Activated CD4-positive, alpha-beta T cell treated with anti-CD3 and anti-CD28 coated beads for 36 hours (primary cell): ENCODE data around the gene POLA2. TPM values are rescaled to one million over a fixed set of nuclear protein-coding genes. Genes with fewer than 3 reads are reported as not detected.
A peak's percentile ranks its signal among the peaks of the same experiment; 100 is the strongest.
"Not testable (repeated sequence)": the region's sequence is repeated elsewhere in the genome, so short reads cannot be mapped to it uniquely, and the experiment has no call there.

Experiments
- ATAC-seq: fragments of 200-7000 bp; cut with Tn5 transposase; one replicate; pipeline ENCODE4 v1.10.0; 2021; ENCODE audit warnings: mild to moderate bottlenecking, moderate library complexity
- CTCF ChIA-PET: fragments of 350-600 bp; sonication (Branson Sonifier 250); formaldehyde crosslinking; loops from one replicate; lab custom pipeline; 2021; ENCODE audit warnings: antibody characterized with exemption; lab: Charles Lee
- POLR2A ChIA-PET: fragments of 350-600 bp; sonication (Branson Sonifier 250); formaldehyde crosslinking; loops from one replicate; lab custom pipeline; 2021; ENCODE audit warnings: antibody characterized with exemption, inconsistent platforms; lab: Charles Lee
- DNase-seq: peaks from one replicate; pipeline ENCODE4 v3.0.0-alpha.2; 2020
- H3K27ac Mint-ChIP-seq: one replicate; pipeline ENCODE4 v1.8.0; 2021; ENCODE audit warnings: mixed read lengths
- H3K27me3 Mint-ChIP-seq: one replicate; pipeline ENCODE4 v1.8.0; 2021; ENCODE audit warnings: mixed read lengths
- H3K36me3 Mint-ChIP-seq: one replicate; pipeline ENCODE4 v1.8.0; 2021; ENCODE audit warnings: low read depth, mixed read lengths
- H3K4me1 Mint-ChIP-seq: one replicate; pipeline ENCODE4 v1.8.0; 2021; ENCODE audit warnings: mixed read lengths
- H3K4me3 Mint-ChIP-seq: one replicate; pipeline ENCODE4 v1.8.0; 2021; ENCODE audit warnings: mild to moderate bottlenecking, moderate library complexity, mixed read lengths
- H3K9me3 Mint-ChIP-seq: one replicate; pipeline ENCODE4 v1.8.0; 2021; ENCODE audit warnings: low read depth, mixed read lengths
- intact Hi-C, 2 experiments: fragments of 100-400 bp; cut with DNase I in 1 of 2; cut with micrococcal nuclease in 1 of 2; formaldehyde crosslinking; loops; one replicate each; pipeline versions ENCODE4 v1.14.2 to v1.15.1; 2022 to 2024; cut with DNase I, micrococcal nuclease
- total RNA-seq, 2 experiments: library from RNA; stranded (reverse); gene quantifications; one replicate each; pipeline ENCODE4 v1.2.3, GENCODE V29; 2021

Gene POLA2
- total RNA-seq, 2 experiments from 2014 or later: 63.1 to 83.3 TPM

DNA sequence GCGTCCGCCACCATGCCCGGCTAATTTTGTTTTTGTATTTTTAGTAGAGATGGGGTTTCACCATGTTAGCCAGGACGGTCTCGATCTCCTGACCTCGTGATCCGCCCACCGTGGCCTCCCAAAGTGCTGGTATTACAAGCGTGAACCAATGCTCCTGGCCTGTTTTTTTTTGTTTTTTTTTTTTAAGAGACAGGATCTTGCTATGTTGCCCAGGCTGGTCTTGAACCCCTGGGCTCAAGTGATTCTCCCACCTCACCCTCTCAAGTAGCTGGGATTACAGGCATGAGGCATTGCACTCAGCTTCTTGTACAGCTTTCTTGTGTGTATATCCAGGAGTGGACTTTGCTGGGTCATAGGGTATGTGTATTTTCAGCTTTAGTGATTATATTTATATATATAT lies 70.8 kb downstream of the POLA2 start:
- POLR2A ChIA-PET: interaction anchor here (0.9 kb wide), 1 partner anchor 17 kb away, joined by 9 read pairs; no protein-coding TSS in a partner anchor
- H3K27ac Mint-ChIP-seq, intact Hi-C loops, H3K27me3 Mint-ChIP-seq, H3K4me3 Mint-ChIP-seq, ATAC-seq, DNase-seq, H3K9me3 Mint-ChIP-seq: not testable (repeated sequence)
- CTCF ChIA-PET: interaction anchor here (0.6 to 6.6 kb wide), 20 partner anchors 9 to 256 kb away, joined by 3 to 75 read pairs (median 5); partner anchors contain the start of genes CDC42EP2 and POLA2
- peaks cover 23% of the 10 kb centered on the region for H3K4me1 Mint-ChIP-seq
- H3K36me3 Mint-ChIP-seq: peaks cover 14% of the 10 kb centered on the region

DNA sequence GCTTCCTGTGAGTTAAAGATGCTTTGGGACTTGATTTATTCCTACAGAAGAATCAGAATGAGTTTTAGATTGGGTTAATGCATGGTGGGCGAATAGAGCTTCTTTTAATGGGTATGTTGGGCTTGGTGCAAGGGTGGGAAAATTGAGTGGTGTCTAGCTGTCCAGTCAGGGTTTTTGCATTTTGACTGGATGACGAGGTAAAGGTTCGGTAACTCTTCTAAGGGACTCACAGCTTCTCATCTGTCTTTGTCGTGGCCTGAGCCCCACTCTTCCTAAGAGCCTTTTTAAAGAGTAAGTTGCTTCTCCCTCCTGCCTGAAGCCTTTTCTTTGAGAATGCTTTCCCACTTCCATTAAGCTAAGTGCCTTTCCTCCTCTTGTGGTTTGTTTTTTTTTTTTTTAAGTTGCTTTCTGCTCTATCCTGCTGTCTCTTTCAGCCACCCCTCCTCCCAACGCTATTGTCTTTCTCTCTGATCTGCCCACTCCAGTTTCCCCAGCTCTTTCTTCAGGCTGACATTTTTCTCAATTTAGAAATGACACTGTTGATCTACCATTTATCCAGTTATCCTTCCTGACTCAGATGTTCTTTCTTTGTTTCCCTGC lies 73.0 kb downstream of the POLA2 start:
- Mint-ChIP-seq H3K27me3 (no peaks in the 10 kb centered on the region), H3K36me3 (peaks cover 21% of the 10 kb centered on the region), H3K9me3 (no peaks in the 10 kb centered on the region), H3K27ac (peak overlapping the region; percentile 87), H3K4me1 (peaks cover 34% of the 10 kb centered on the region), H3K4me3 (peak overlapping the region; percentile 81)
- no peak for DNase-seq
- CTCF ChIA-PET: interaction anchor here (0.5 to 6.6 kb wide), 7 partner anchors 14 to 485 kb away, joined by 3 to 69 read pairs (median 4); partner anchors contain the start of gene CDC42EP2
- ATAC-seq: no peak
- intact Hi-C loops: loop anchor here (1.0 to 2.0 kb wide), 2 partner anchors 16 to 20 kb away; partner anchors contain the start of gene TIGD3 (in 1 of the 2)
- POLR2A ChIA-PET: interaction anchor here (0.5 to 1.8 kb wide), 6 partner anchors 14 to 172 kb away, joined by 3 to 10 read pairs (median 3); no protein-coding TSS in a partner anchor

DNA sequence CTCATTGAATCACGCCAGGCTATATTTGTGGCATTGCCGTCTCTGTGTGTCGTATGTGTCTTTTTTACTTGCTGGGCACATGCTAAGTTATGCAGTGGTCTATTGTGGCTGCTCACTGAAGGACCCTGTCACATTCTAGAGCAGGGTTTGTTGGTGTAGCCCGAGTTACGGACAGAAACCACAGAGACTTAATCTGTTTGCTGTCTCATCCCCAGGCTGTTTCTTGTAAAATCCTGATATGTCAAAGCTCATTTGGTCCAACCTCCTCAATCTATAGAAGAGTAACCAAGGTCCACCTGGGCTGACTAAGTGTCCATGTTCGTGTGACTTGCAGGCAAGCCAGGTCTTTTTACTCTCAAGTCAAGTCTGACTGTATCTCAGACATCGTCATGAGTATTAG lies 76.9 kb downstream of the POLA2 start:
- Mint-ChIP-seq H3K27ac (no peak overlapping the region), H3K27me3 (no peaks in the 10 kb centered on the region), H3K4me1 (peaks cover 33% of the 10 kb centered on the region), H3K36me3 (peaks cover 47% of the 10 kb centered on the region), H3K4me3 (no peak overlapping the region), H3K9me3 (no peaks in the 10 kb centered on the region)
- ATAC-seq (no peak), DNase-seq (no peak)
- ChIA-PET CTCF (interaction anchor here (0.7 to 5.3 kb wide), 6 partner anchors 9 to 72 kb away, joined by 3 to 30 read pairs (median 6); no protein-coding TSS in a partner anchor), POLR2A (no interaction called here)
- intact Hi-C loops: no loop called here

DNA sequence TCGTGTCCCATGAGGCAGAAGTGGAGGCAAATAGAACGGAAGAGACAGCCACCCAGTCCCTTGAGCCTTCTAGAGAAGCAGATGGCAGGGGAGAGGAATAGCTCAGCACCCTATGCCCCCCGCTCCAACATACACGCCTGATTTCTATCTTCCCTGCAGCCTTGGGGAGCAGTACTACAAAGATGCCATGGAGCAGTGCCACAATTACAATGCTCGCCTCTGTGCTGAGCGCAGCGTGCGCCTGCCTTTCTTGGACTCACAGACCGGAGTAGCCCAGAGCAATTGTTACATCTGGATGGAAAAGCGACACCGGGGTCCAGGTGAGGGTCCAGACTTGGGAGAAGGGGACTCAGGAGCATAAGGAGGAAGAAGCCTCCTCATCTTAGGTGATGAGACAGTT lies 78.5 kb downstream of the POLA2 start:
- Mint-ChIP-seq H3K4me3 (no peak overlapping the region), H3K4me1 (peaks cover 25% of the 10 kb centered on the region), H3K27ac (no peak overlapping the region), H3K9me3 (no peaks in the 10 kb centered on the region), H3K27me3 (no peaks in the 10 kb centered on the region), H3K36me3 (peaks cover 50% of the 10 kb centered on the region)
- CTCF ChIA-PET: interaction anchor here (1.6 to 5.3 kb wide), 2 partner anchors 11 to 24 kb away, joined by 7 to 30 read pairs; no protein-coding TSS in a partner anchor
- intact Hi-C loops: no loop called here
- DNase-seq (no peak), ATAC-seq (no peak)
- POLR2A ChIA-PET: no interaction called here

DNA sequence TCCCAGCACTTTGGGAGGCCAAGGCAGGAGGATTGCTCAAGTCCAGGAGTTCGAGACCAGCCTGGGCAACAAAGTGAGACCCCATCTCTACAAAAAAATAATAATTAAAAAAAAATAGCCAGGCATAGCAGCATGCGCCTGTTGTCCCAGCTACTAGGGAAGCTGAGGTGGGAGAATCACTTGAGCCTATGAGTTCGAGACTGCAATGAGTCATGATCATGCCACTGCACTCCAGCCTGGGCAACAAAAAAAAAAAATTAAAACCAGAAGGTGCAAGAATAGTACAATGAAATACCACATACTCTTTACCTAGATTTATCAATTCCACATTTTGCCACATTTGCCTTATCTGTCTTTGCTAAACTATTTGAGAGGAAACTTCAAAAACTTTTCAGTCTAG lies 80.1 kb downstream of the POLA2 start:
- POLR2A ChIA-PET: no interaction called here
- CTCF ChIA-PET: interaction anchor here (1.0 to 5.3 kb wide), 3 partner anchors 9 to 75 kb away, joined by 3 to 30 read pairs (median 6); no protein-coding TSS in a partner anchor
- peaks cover 20% of the 10 kb centered on the region for H3K4me1 Mint-ChIP-seq
- intact Hi-C loops: no loop called here
- ATAC-seq: no peak
- no peak overlapping the region for H3K27ac Mint-ChIP-seq
- no peak overlapping the region for H3K4me3 Mint-ChIP-seq
- no peaks in the 10 kb centered on the region for H3K27me3 Mint-ChIP-seq
- DNase-seq: no peak
- H3K9me3 Mint-ChIP-seq: no peaks in the 10 kb centered on the region
- H3K36me3 Mint-ChIP-seq: peaks cover 54% of the 10 kb centered on the region

Other genes with a start within 250 kb of the POLA2 start
- gene ARL2, start 247.8 kb upstream of the POLA2 start, total RNA-seq: 100 to 1,000 TPM in 1 of 2 experiments, 10 to 100 TPM in 1; 89.6 to 109 TPM
- 10 to 100 TPM; 12.1 to 14.2 TPM for gene SNX15, start 234.5 kb upstream of the POLA2 start, total RNA-seq
- 10 to 100 TPM; 10.5 to 12.1 TPM for gene SAC3D1, start 220.8 kb upstream of the POLA2 start, total RNA-seq
- 10 to 100 TPM; 11.7 to 13.6 TPM for gene NAALADL1, start 203.4 kb upstream of the POLA2 start, total RNA-seq
- gene CDCA5, start 177.9 kb upstream of the POLA2 start, total RNA-seq: 100 to 1,000 TPM; 111 to 119 TPM
- gene ZFPL1, start 177.7 kb upstream of the POLA2 start, total RNA-seq: 10 to 100 TPM; 24.2 to 31.8 TPM
- 100 to 1,000 TPM in 1 of 2 experiments, 10 to 100 TPM in 1; 94.3 to 123 TPM for gene VPS51, start 165.7 kb upstream of the POLA2 start, total RNA-seq
- gene TM7SF2, start 150.1 kb upstream of the POLA2 start, total RNA-seq: 10 to 100 TPM; 17.4 to 18.1 TPM
- gene ZNHIT2, start 144.3 kb upstream of the POLA2 start, total RNA-seq: 1 to 10 TPM; 7.1 to 9.7 TPM
- 1,000 to 10,000 TPM; 1,125 to 1,182 TPM for gene FAU, start 139.8 kb upstream of the POLA2 start, total RNA-seq
- gene MRPL49, start 139.6 kb upstream of the POLA2 start, total RNA-seq: 10 to 100 TPM; 58.5 to 62.5 TPM
- gene SYVN1, start 127.4 kb upstream of the POLA2 start, total RNA-seq: 10 to 100 TPM; 24.3 to 31.1 TPM
- gene SPDYC, start 91.7 kb upstream of the POLA2 start, total RNA-seq: not detected
- gene CAPN1, start 80.0 kb upstream of the POLA2 start, total RNA-seq: 100 to 1,000 TPM; 103 to 125 TPM
- gene CDC42EP2, start 52.9 kb downstream of the POLA2 start, total RNA-seq: under 1 TPM; 0.91 to 0.93 TPM
- 10 to 100 TPM; 67.5 to 69.0 TPM for gene DPF2, start 71.9 kb downstream of the POLA2 start, total RNA-seq
- gene TIGD3, start 92.8 kb downstream of the POLA2 start, total RNA-seq: 1 to 10 TPM in 1 of 2 experiments, under 1 TPM in 1; 0.58 to 1.1 TPM
- 10 to 100 TPM; 13.2 to 14.3 TPM for gene SLC25A45, start 120.7 kb downstream of the POLA2 start, total RNA-seq
- gene FRMD8, start 124.7 kb downstream of the POLA2 start, total RNA-seq: 10 to 100 TPM; 32.7 to 37.5 TPM
- 100 to 1,000 TPM; 435 to 569 TPM for gene NEAT1, start 160.8 kb downstream of the POLA2 start, total RNA-seq
- gene MALAT1, start 237.1 kb downstream of the POLA2 start, total RNA-seq: 1,000 to 10,000 TPM; 7,016 to 9,748 TPM